ENCODE measurements around the gene PSME4. TPM values are rescaled to one million over a fixed set of nuclear protein-coding genes. Genes with fewer than 3 reads are reported as not detected.
A peak's percentile ranks its signal among the peaks of the same experiment; 100 is the strongest.
"Not testable (repeated sequence)": the region's sequence is repeated elsewhere in the genome, so short reads cannot be mapped to it uniquely, and the experiment has no call there.

PSME4 gene
- total and polyA plus RNA-seq, 2 of the 13 experiments (the other 11 are each of a cell fraction or from before 2014, with no cell fraction given): 52.1 to 77.8 TPM

DNA sequence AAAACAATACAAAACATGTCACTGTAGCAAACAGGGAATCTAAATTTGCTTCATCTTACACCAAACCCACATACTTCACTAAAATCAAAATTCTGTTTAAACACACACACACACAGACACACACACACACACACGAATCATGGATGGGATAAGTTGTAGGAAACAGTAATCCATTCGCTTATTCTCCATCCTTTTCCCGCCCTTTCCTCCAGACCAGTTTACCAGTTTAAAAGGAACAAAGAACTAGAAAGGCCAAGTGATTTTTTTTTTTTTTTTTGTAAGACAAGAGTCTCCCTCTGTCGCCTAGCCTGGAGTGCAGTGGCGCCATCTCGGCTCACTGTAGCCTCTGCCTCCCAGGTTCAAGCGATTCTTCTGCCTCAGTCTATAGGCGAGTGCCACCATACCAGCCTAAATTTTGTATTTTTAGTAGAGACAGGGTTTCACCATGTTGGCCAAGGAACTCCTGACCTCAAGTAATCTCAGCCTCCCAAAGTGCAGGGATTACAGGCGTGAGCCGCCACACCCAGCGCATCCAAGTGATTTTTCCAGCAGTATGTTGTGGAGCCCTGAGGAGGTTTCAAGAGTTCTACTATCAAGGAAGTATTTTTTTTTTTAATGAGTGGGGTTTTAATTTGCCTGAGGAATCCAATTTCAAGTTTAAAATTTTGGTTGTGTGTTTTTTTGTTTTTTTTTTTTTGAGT is 5.7 kb downstream of the PSME4 start (continued):
- TF ChIP-seq, protein P1, sequence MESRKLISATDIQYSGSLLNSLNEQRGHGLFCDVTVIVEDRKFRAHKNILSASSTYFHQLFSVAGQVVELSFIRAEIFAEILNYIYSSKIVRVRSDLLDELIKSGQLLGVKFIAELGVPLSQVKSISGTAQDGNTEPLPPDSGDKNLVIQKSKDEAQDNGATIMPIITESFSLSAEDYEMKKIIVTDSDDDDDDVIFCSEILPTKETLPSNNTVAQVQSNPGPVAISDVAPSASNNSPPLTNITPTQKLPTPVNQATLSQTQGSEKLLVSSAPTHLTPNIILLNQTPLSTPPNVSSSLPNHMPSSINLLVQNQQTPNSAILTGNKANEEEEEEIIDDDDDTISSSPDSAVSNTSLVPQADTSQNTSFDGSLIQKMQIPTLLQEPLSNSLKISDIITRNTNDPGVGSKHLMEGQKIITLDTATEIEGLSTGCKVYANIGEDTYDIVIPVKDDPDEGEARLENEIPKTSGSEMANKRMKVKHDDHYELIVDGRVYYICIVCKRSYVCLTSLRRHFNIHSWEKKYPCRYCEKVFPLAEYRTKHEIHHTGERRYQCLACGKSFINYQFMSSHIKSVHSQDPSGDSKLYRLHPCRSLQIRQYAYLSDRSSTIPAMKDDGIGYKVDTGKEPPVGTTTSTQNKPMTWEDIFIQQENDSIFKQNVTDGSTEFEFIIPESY (CRISPR knock-in tag; IDR thresholded peaks at IDR 0.05): peak; percentile 73
- TF ChIP-seq PRPF4 (IDR thresholded peaks at IDR 0.05; ENCODE audit: low read depth, low read length, poor library complexity, severe bottlenecking) (peak; percentile 19), NCOA2 (CRISPR knock-in tag; IDR thresholded peaks at IDR 0.05) (no peak), EED (CRISPR knock-in tag; IDR thresholded peaks at IDR 0.05) (no peak), ZNF446 (CRISPR knock-in tag; IDR thresholded peaks at IDR 0.05) (no peak)
- TF ChIP-seq, protein P2, sequence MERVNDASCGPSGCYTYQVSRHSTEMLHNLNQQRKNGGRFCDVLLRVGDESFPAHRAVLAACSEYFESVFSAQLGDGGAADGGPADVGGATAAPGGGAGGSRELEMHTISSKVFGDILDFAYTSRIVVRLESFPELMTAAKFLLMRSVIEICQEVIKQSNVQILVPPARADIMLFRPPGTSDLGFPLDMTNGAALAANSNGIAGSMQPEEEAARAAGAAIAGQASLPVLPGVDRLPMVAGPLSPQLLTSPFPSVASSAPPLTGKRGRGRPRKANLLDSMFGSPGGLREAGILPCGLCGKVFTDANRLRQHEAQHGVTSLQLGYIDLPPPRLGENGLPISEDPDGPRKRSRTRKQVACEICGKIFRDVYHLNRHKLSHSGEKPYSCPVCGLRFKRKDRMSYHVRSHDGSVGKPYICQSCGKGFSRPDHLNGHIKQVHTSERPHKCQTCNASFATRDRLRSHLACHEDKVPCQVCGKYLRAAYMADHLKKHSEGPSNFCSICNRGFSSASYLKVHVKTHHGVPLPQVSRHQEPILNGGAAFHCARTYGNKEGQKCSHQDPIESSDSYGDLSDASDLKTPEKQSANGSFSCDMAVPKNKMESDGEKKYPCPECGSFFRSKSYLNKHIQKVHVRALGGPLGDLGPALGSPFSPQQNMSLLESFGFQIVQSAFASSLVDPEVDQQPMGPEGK (CRISPR knock-in tag; IDR thresholded peaks at IDR 0.05): no peak

DNA sequence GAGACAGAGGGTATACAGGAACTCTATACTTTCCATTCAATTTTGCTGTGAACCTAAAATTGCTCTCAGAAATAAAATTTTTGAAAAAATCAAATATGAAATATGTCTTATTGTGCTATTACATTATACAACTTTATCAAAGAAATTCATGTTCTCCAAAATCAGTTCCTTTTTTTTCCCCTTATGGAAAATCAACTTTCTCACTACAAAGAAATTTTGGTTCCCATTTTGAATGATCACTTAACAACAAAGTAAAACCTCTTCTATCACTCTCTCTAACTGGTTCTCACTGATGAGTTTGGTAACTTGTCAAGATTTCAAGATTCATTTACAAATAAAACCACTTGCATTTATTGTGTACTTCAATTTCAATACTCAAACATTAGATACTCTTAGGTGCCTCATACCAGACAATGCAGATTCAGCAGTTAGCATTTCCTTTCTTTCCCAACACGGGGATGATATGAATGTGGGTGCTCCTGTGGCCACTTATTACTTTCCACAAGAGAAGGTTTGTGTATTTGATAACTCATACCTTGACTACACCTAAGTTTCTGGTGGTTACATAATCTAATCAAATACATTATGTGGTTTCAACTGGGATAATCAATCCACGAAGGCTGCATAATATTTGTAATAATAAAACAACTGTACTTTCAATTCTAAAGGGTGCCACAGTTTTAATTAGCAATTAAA is 6.4 kb downstream of the PSME4 start:
- Histone ChIP-seq H3K9ac (ENCODE audit: insufficient read depth, low read depth, low read length) (no peak overlapping the region), H3K36me3 (replicated peaks in 1 of 2; ENCODE audit: control insufficient read depth in 1 of 2, insufficient read depth in 2 of 2, low read length in 2 of 2) (no peaks in the 10 kb centered on the region; a peak in 1 of 5 replicates), H2AFZ (ENCODE audit: low read length) (no peak overlapping the region), H3K4me2 (ENCODE audit: low read depth, low read length) (0 out of 2 replicates have a peak overlapping the region, but pooled peaks have one; percentile 0), H3K4me1 (ENCODE audit: insufficient read depth, low read length) (peaks cover 70% of the 10 kb centered on the region), H3K27me3 (ENCODE audit: control insufficient read depth in 1 of 2, insufficient read depth in 2 of 2, low read length in 2 of 2) (no peaks in the 10 kb centered on the region), H3K27ac (ENCODE audit: extremely low read length, insufficient read depth, low read length) (peak overlapping the region; percentile 5), H3K4me3 (replicated peaks in 1 of 3; ENCODE audit: insufficient read depth in 1 of 3, low read depth in 2 of 3, low read length in 3 of 3) (no peak overlapping the region), H3K79me2 (ENCODE audit: insufficient read depth, low read length) (peaks cover 100% of the 10 kb centered on the region), H4K20me1 (ENCODE audit: insufficient read depth, low read length) (peaks cover 64% of the 10 kb centered on the region), H3K9me3 (ENCODE audit: low read length) (no peaks in the 10 kb centered on the region)
- intact Hi-C loops (cut with micrococcal nuclease; ENCODE audit: unreplicated experiment): no loop called here
- in situ Hi-C loops (cut with HindIII; ENCODE audit: extremely low pct_ligation_motif_present, low pct_unique_long_range_greater_than_20kb): no loop called here
- FAIRE-seq (no peak), ATAC-seq (no peak), DNase-seq (ENCODE audit: low spot score) (no peak)
- POLR2A ChIA-PET: no interaction called here
- TF ChIP-seq PHF20 (CRISPR knock-in tag; IDR thresholded peaks at IDR 0.05) (no peak), ZNF7 (CRISPR knock-in tag; IDR thresholded peaks at IDR 0.05) (peak; percentile 77)
- TF ChIP-seq, protein P3, sequence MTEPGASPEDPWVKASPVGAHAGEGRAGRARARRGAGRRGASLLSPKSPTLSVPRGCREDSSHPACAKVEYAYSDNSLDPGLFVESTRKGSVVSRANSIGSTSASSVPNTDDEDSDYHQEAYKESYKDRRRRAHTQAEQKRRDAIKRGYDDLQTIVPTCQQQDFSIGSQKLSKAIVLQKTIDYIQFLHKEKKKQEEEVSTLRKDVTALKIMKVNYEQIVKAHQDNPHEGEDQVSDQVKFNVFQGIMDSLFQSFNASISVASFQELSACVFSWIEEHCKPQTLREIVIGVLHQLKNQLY (CRISPR knock-in tag; IDR thresholded peaks at IDR 0.05): no peak
- 69% methylated on average over 2 of the region's 2 CpGs for WGBS (ENCODE audit: low lambda C conversion rate)
- no TSS peak for BruUV-seq (replicated peaks)
- CTCF ChIA-PET (ENCODE audit: low intra/inter-chr PET ratio, low total read pairs): no interaction called here

DNA sequence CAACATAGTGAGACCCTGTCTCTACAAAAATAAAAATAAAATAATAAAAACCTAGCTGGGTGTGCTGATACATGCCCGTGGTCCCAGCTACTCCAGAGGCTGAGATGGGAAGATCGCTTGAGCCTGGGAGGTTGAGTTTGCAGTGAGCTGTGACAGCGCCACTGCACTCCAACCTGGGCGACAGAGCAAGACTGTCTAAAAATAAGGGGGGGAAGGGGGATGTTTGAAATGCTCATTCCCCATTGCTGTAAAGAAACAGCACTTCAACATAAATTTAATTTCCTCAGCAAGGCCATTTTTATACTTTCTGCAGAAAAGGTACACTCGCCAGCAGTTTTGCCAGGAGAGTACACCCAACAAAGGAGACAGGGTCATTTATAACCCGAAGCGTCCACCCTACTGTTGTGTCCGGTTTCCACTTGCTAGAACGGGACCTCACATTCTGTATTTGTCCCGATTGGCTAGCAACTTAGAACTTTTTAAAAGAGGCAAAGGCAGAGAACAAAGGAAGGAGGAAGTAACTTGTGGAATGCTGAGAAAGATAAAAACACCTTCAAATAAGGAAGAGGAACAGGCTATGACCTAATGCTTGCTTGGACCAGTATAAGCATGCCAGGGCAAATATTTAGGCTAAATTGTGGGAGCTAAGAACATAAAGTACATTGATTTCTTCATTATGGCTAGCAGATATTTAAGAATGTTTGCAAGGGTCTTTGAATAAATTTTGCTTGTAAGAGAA is 9.1 kb downstream of the PSME4 start:
- H3K4me2 ChIP-seq (ENCODE audit: low read depth, low read length); in situ Hi-C loops (cut with HindIII; ENCODE audit: extremely low pct_ligation_motif_present, low pct_unique_long_range_greater_than_20kb); POLR2A ChIA-PET; H2AFZ ChIP-seq (ENCODE audit: low read length); BruUV-seq (replicated peaks); FAIRE-seq; H3K9me3 ChIP-seq (ENCODE audit: low read length); H3K4me3 ChIP-seq (replicated peaks in 1 of 3; ENCODE audit: insufficient read depth in 1 of 3, low read depth in 2 of 3, low read length in 3 of 3); H3K36me3 ChIP-seq (replicated peaks in 1 of 2; ENCODE audit: control insufficient read depth in 1 of 2, insufficient read depth in 2 of 2, low read length in 2 of 2); CTCF ChIA-PET (ENCODE audit: low intra/inter-chr PET ratio, low total read pairs); intact Hi-C loops (cut with micrococcal nuclease; ENCODE audit: unreplicated experiment); DNase-seq (ENCODE audit: low spot score); H3K27ac ChIP-seq (ENCODE audit: extremely low read length, insufficient read depth, low read length); H3K9ac ChIP-seq (ENCODE audit: insufficient read depth, low read depth, low read length); H3K27me3 ChIP-seq (ENCODE audit: control insufficient read depth in 1 of 2, insufficient read depth in 2 of 2, low read length in 2 of 2): not testable (repeated sequence)
- Histone ChIP-seq H3K79me2 (ENCODE audit: insufficient read depth, low read length) (peaks cover 99% of the 10 kb centered on the region), H3K4me1 (ENCODE audit: insufficient read depth, low read length) (peaks cover 48% of the 10 kb centered on the region), H4K20me1 (ENCODE audit: insufficient read depth, low read length) (peaks cover 56% of the 10 kb centered on the region)
- WGBS (ENCODE audit: low lambda C conversion rate): 94% methylated on average over 10 of the region's 10 CpGs
- 0 out of 3 replicates have a peak, but pooled peaks have one; percentile 11 for ATAC-seq

All from HepG2 (cell line).